Esophagus muscularis mucosa (tissue), 4 donors: Measurements from ENCODE around the gene PUDP. TPM values are rescaled to one million over a fixed set of nuclear protein-coding genes. Genes with fewer than 3 reads are reported as not detected.
"Not testable (repeated sequence)": the region's sequence is repeated elsewhere in the genome, so short reads cannot be mapped to it uniquely, and the experiment has no call there.

Source experiments
- DNase-seq: peaks from one replicate; pipeline ENCODE4 v3.0.0-alpha.2; 2017; ENCODE audit errors: extremely low spot score
- H3K27ac ChIP-seq, 4 donors: fragments of 200-600 bp; sonication (generic); replicated peaks in 1 of 4; 1 replicate in 3 of 4; 2 replicates in 1 of 4; pipeline ENCODE4 v1.5.1; 2016 to 2019; ENCODE audit warnings: mild to moderate bottlenecking in 1 of 4
- H3K27me3 ChIP-seq, 4 donors: fragments of 200-600 bp; sonication (generic); one replicate each; pipeline versions ENCODE4 v1.5.1 to v1.6.0; 2016 to 2019
- H3K36me3 ChIP-seq, 4 donors: fragments of 200-600 bp; sonication (generic); one replicate each; pipeline ENCODE4 v1.5.1; 2016 to 2019
- H3K4me1 ChIP-seq, 4 donors: fragments of 200-600 bp; sonication (generic); one replicate each; pipeline ENCODE4 v1.5.1; 2016 to 2019
- H3K4me3 ChIP-seq, 4 donors: fragments of 200-600 bp; sonication (generic); 1 replicate in 2 of 4; 2 replicates in 2 of 4; pipeline ENCODE4 v1.5.1; 2016 to 2019; ENCODE audit warnings: mild to moderate bottlenecking in 4 of 4, moderate library complexity in 1 of 4
- H3K9me3 ChIP-seq, 4 donors: fragments of 200-600 bp; sonication (generic); 1 replicate in 3 of 4; 2 replicates in 1 of 4; pipeline ENCODE4 v1.5.1; 2016 to 2019
- EP300 ChIP-seq: sonication (generic); formaldehyde crosslinking; IDR thresholded peaks from one replicate; pipeline ENCODE4 v1.6.1; 2017; ENCODE audit warnings: antibody characterized with exemption
- POLR2A ChIP-seq: fragments of 450-650 bp; IDR thresholded peaks from one replicate; pipeline ENCODE4 v1.6.1; 2017; ENCODE audit warnings: antibody characterized with exemption, moderate library complexity, mild to moderate bottlenecking, low read depth
- POLR2AphosphoS5 ChIP-seq, 2 donors: sonication (generic); formaldehyde crosslinking; IDR thresholded peaks; one replicate each; pipeline ENCODE4 v1.6.1; 2017; ENCODE audit warnings: antibody characterized with exemption in 2 of 2
- WGBS: methylation state at CpG from one replicate; pipeline ENCODE4 v1.1.5; 2018; 5-methylcytosine and 5-hydroxymethylcytosine counted together
- intact Hi-C: fragments of 100-400 bp; cut with DNase I; formaldehyde crosslinking; loops from one replicate; pipeline ENCODE4 v1.15.1; 2023
- total RNA-seq, 4 donors: library from RNA; depleted of rRNA; stranded (reverse); fragments of >200 nt; gene quantifications; one replicate each; pipeline versions ENCODE4 v1.1.0 to v1.2.1, GENCODE V29; 2016
- TF ChIP-seq, protein P1 (sequence below), 3 experiments: fragments of 200-600 bp in 2 of 3; fragments of 450-650 bp in 1 of 3; sonication (generic) in 2 of 3; IDR thresholded peaks; one replicate each; pipeline ENCODE4 v1.5.1; 2017 to 2019; ENCODE audit warnings: antibody characterized with exemption in 3 of 3, mild to moderate bottlenecking in 2 of 3, moderate library complexity in 1 of 3

The PUDP gene
- total RNA-seq, 4 donors from 2014 or later: 5.6 to 14.2 (median 9.1) TPM

DNA sequence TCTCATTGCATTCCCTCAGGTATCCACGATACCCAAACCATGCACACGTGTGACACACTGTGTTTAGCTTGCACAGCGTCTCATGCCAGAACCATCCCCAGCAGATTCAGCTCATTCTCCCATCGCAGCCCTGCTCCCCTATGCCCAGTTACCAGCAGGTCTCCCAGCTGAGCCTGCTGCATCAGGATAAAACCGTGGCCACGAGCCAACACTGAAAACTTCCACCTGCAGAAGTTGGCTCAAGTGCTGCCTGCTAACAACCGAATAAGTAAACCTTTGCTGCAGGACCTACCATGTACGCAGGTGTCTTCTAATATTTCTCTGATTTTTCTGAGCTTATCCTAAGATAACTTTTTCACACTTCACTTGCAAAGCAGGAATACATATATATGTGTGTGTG lies 120.9 kb downstream of the PUDP start:
- DNase-seq: no peak
- WGBS: 59% methylated on average over 8 of the region's 8 CpGs
- Histone ChIP-seq H3K4me3 (no peak overlapping the region), H3K27ac (no peak overlapping the region), H3K4me1 (no peaks in the 10 kb centered on the region), H3K27me3 (no peaks in the 10 kb centered on the region), H3K9me3 (no peaks in the 10 kb centered on the region), H3K36me3 (no peaks in the 10 kb centered on the region)
- TF ChIP-seq EP300 (no peak), POLR2AphosphoS5 (IDR thresholded peaks at IDR 0.05) (no peak), POLR2A (no peak)
- TF ChIP-seq, protein P1, sequence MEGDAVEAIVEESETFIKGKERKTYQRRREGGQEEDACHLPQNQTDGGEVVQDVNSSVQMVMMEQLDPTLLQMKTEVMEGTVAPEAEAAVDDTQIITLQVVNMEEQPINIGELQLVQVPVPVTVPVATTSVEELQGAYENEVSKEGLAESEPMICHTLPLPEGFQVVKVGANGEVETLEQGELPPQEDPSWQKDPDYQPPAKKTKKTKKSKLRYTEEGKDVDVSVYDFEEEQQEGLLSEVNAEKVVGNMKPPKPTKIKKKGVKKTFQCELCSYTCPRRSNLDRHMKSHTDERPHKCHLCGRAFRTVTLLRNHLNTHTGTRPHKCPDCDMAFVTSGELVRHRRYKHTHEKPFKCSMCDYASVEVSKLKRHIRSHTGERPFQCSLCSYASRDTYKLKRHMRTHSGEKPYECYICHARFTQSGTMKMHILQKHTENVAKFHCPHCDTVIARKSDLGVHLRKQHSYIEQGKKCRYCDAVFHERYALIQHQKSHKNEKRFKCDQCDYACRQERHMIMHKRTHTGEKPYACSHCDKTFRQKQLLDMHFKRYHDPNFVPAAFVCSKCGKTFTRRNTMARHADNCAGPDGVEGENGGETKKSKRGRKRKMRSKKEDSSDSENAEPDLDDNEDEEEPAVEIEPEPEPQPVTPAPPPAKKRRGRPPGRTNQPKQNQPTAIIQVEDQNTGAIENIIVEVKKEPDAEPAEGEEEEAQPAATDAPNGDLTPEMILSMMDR (IDR thresholded peaks at IDR 0.05): no peak
- intact Hi-C loops: no loop called here

GRCh38 chrX:7026365-7026764 lies 121.6 kb downstream of the PUDP start:
- DNase-seq, H3K9me3 ChIP-seq, intact Hi-C loops, H3K4me1 ChIP-seq, H3K27ac ChIP-seq, H3K27me3 ChIP-seq, H3K4me3 ChIP-seq, H3K36me3 ChIP-seq: not testable (repeated sequence)
- WGBS: 88% methylated on average over 4 of the region's 5 CpGs

DNA sequence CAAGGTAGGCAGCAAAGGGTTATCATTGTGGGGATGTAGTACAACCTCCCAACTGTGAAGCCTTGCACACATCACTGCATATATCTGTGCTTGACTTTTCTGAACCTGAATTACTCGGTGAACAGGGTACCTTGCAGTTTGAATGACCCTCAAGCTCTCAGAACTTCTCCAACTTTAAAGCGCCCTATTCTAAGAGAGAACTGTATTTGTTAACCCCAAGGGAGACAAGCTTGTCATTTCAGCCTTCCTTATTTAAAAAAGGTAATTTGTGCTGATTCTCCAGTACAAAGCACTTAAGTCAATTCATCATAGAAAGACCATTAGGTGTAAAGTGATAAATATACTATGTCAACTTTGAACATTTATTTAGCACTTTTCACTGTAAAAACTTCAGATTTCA lies 122.5 kb downstream of the PUDP start:
- no peak overlapping the region for H3K4me3 ChIP-seq
- H3K4me1 ChIP-seq: no peaks in the 10 kb centered on the region
- no peaks in the 10 kb centered on the region for H3K27me3 ChIP-seq
- 93% methylated on average over 2 of the region's 2 CpGs for WGBS
- no peak overlapping the region for H3K27ac ChIP-seq
- intact Hi-C loops: no loop called here
- DNase-seq: no peak
- TF ChIP-seq, protein P1 (IDR thresholded peaks at IDR 0.05): no peak
- TF ChIP-seq POLR2A (no peak), POLR2AphosphoS5 (IDR thresholded peaks at IDR 0.05) (no peak), EP300 (no peak)
- no peaks in the 10 kb centered on the region for H3K36me3 ChIP-seq
- H3K9me3 ChIP-seq: no peaks in the 10 kb centered on the region

DNA sequence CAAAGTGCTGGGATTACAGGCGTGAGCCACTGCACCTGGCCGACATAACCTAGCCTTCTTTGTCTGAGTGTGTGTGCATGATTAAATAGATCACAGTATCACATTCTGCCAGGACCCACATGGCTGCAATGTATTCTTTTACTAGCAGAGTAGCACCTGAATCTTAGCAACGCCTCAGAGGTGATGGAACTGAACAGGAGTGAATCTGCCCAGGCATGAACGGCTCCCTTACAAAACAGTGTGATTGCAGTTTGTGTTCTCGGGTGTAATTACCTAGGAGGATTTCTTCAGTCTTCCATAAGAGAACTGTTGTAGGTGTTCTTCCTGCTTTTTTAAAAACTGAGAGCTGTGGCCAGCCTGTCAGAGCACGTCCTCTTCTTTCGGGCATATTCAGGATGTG lies 123.1 kb downstream of the PUDP start:
- DNase-seq: no peak
- Histone ChIP-seq H3K27me3 (no peaks in the 10 kb centered on the region), H3K9me3 (no peaks in the 10 kb centered on the region), H3K27ac (no peak overlapping the region), H3K4me1 (no peaks in the 10 kb centered on the region), H3K4me3 (no peak overlapping the region), H3K36me3 (no peaks in the 10 kb centered on the region)
- intact Hi-C loops: no loop called here
- WGBS: 95% methylated on average over 7 of the region's 7 CpGs
- TF ChIP-seq POLR2AphosphoS5 (IDR thresholded peaks at IDR 0.05): no peak

GRCh38 chrX:7022996-7023395 lies 125.0 kb downstream of the PUDP start:
- DNase-seq, H3K4me1 ChIP-seq, H3K27me3 ChIP-seq, H3K9me3 ChIP-seq, H3K4me3 ChIP-seq, H3K36me3 ChIP-seq, intact Hi-C loops, H3K27ac ChIP-seq: not testable (repeated sequence)
- 60% methylated on average over 3 of the region's 3 CpGs for WGBS

GRCh38 chrX:7021991-7022390 lies 126.0 kb downstream of the PUDP start:
- intact Hi-C loops: no loop called here
- Histone ChIP-seq H3K4me3 (no peak overlapping the region), H3K9me3 (no peaks in the 10 kb centered on the region), H3K27me3 (no peaks in the 10 kb centered on the region), H3K36me3 (no peaks in the 10 kb centered on the region), H3K4me1 (no peaks in the 10 kb centered on the region), H3K27ac (no peak overlapping the region)
- WGBS: 89% methylated on average over 4 of the region's 4 CpGs
- TF ChIP-seq EP300 (no peak), POLR2AphosphoS5 (IDR thresholded peaks at IDR 0.05) (no peak), POLR2A (no peak)
- TF ChIP-seq, protein P1 (IDR thresholded peaks at IDR 0.05): no peak
- DNase-seq: no peak
